SK-N-MC (cell line): Measurements from ENCODE around the gene ANKRD50.

Experiments
- EZH2 ChIP-seq: fragments of 200-600 bp; sonication (generic); IDR thresholded peaks from one replicate; pipeline ENCODE4 v1.6.1; 2017; ENCODE audit warnings: antibody characterized with exemption
- FOXP2 ChIP-seq: optimal IDR thresholded peaks from 2 replicates; pipeline ENCODE3; 2011; ENCODE audit warnings: mild to moderate bottlenecking, moderate library complexity; ENCODE audit not compliant: insufficient read depth; ENCODE audit errors: extremely low read length, control extremely low read depth
- POLR2AphosphoS5 ChIP-seq: IDR thresholded peaks from 2 replicates; pipeline ENCODE4 v1.6.1; 2012; ENCODE audit warnings: mild to moderate bottlenecking, low read depth, low read length, borderline replicate concordance

GRCh38 chr4:124685851-124686250 is 26.7 kb downstream of the ANKRD50 start:
- TF ChIP-seq EZH2 (no peak), POLR2AphosphoS5 (no peak), FOXP2 (no peak)
